HepG2 (cell line): Measurements from ENCODE around the gene ADAMTS20.

Experiments
- EED ChIP-seq: sonication (generic); formaldehyde crosslinking; IDR thresholded peaks from 2 replicates; pipeline ENCODE4 v1.5.0; 2020; ENCODE audit warnings: mild to moderate bottlenecking, missing genetic modification reagents
- EHMT2 ChIP-seq: fragments of 200-600 bp; sonication (generic); IDR thresholded peaks from 2 replicates; pipeline ENCODE4 v1.7.0; 2017; ENCODE audit warnings: antibody characterized with exemption, low read depth, low read length, borderline replicate concordance
- EP300 ChIP-seq, 3 experiments: sonication (generic) in 1 of 3; formaldehyde crosslinking in 1 of 3; IDR thresholded peaks; 2 replicates each; pipeline versions ENCODE4 v1.5.1 to v1.6.1; 2011 to 2020; ENCODE audit warnings: low read depth in 2 of 3, low read length in 2 of 3, borderline replicate concordance in 1 of 3, improper control_type of control experiment in 1 of 3, mild to moderate bottlenecking in 1 of 3, missing genetic modification reagents in 1 of 3, moderate library complexity in 1 of 3
- HMG20B ChIP-seq: conservative IDR thresholded peaks from 2 replicates; pipeline ENCODE4 v1.6.1; 2016; ENCODE audit warnings: missing genetic modification reagents, missing compliant biosample characterization
- ISL2 ChIP-seq: sonication (generic); formaldehyde crosslinking; IDR thresholded peaks from 2 replicates; pipeline ENCODE4 v1.5.0; 2020; ENCODE audit warnings: missing genetic modification reagents
- KAT2B ChIP-seq: fragments of 150-350 bp; IDR thresholded peaks from 2 replicates; pipeline ENCODE4 v1.6.1; 2014; ENCODE audit warnings: low read depth, low read length, borderline replicate concordance
- POLR2A ChIP-seq, 2 experiments: IDR thresholded peaks; 2 replicates each; pipeline ENCODE4 v1.6.1; 2011; ENCODE audit warnings: low read depth in 2 of 2, low read length in 2 of 2, mild to moderate bottlenecking in 1 of 2, moderate library complexity in 1 of 2; ENCODE audit not compliant: insufficient read depth in 1 of 2
- SRF ChIP-seq: IDR thresholded peaks from 2 replicates; pipeline ENCODE4 v1.6.1; 2011; ENCODE audit warnings: mild to moderate bottlenecking, low read depth, low read length, moderate library complexity
- TARDBP ChIP-seq: sonication (generic); formaldehyde crosslinking; IDR thresholded peaks from 2 replicates; pipeline ENCODE4 v1.8.0; 2022; ENCODE audit warnings: mild to moderate bottlenecking, missing genetic modification reagents
- ZNF598 ChIP-seq: sonication (generic); formaldehyde crosslinking; IDR thresholded peaks from 2 replicates; pipeline ENCODE4 v1.5.1; 2020; ENCODE audit warnings: mild to moderate bottlenecking, missing genetic modification reagents, borderline replicate concordance
- TF ChIP-seq, protein P1 (sequence below), 2 experiments: IDR thresholded peaks; 2 replicates each; pipeline ENCODE4 v1.6.1; 2011 to 2012; ENCODE audit warnings: low read length in 2 of 2, borderline replicate concordance in 1 of 2, low read depth in 1 of 2, mild to moderate bottlenecking in 1 of 2, moderate library complexity in 1 of 2
- TF ChIP-seq, protein P2 (sequence below): sonication (generic); formaldehyde crosslinking; IDR thresholded peaks from 2 replicates; pipeline ENCODE4 v1.5.0; 2020; ENCODE audit warnings: mild to moderate bottlenecking, missing genetic modification reagents, moderate library complexity

DNA sequence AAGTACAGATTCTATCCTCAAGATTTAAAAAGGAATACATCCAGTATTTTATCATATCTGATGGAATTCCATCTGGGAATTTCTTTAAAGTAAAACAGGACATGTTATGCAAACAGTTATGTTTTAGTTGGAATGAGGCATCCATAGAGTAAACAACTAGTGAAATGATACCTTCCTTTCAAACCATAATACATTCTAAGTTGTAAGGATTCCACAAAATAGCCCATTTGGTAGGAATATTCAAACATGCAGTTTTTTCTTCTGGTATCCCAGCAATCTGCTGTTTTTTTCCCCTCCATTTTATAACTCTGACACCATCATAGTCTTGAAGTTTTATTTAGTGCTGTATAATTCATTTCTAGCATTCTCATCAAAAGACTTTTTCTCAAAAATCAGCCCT, 149.6 kb downstream of the ADAMTS20 start:
- TF ChIP-seq KAT2B (no peak), POLR2A (IDR thresholded peaks at IDR 0.05; ENCODE audit: insufficient read depth in 1 of 2, low read depth in 2 of 2, low read length in 2 of 2) (no peak), TARDBP (CRISPR knock-in tag) (no peak), ISL2 (no peak), ZNF598 (CRISPR knock-in tag) (no peak), SRF (no peak), EP300 (IDR thresholded peaks at IDR 0.05; ENCODE audit: low read depth in 2 of 2, low read length in 2 of 2) (no peak), EP300 (CRISPR knock-in tag; IDR thresholded peaks at IDR 0.05; ENCODE audit: borderline replicate concordance) (no peak), EHMT2 (no peak), HMG20B (CRISPR knock-in tag) (no peak), EED (CRISPR knock-in tag) (no peak)
- TF ChIP-seq, protein P1, sequence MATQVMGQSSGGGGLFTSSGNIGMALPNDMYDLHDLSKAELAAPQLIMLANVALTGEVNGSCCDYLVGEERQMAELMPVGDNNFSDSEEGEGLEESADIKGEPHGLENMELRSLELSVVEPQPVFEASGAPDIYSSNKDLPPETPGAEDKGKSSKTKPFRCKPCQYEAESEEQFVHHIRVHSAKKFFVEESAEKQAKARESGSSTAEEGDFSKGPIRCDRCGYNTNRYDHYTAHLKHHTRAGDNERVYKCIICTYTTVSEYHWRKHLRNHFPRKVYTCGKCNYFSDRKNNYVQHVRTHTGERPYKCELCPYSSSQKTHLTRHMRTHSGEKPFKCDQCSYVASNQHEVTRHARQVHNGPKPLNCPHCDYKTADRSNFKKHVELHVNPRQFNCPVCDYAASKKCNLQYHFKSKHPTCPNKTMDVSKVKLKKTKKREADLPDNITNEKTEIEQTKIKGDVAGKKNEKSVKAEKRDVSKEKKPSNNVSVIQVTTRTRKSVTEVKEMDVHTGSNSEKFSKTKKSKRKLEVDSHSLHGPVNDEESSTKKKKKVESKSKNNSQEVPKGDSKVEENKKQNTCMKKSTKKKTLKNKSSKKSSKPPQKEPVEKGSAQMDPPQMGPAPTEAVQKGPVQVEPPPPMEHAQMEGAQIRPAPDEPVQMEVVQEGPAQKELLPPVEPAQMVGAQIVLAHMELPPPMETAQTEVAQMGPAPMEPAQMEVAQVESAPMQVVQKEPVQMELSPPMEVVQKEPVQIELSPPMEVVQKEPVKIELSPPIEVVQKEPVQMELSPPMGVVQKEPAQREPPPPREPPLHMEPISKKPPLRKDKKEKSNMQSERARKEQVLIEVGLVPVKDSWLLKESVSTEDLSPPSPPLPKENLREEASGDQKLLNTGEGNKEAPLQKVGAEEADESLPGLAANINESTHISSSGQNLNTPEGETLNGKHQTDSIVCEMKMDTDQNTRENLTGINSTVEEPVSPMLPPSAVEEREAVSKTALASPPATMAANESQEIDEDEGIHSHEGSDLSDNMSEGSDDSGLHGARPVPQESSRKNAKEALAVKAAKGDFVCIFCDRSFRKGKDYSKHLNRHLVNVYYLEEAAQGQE (IDR thresholded peaks at IDR 0.05; ENCODE audit: borderline replicate concordance in 1 of 2, low read depth in 1 of 2, low read length in 2 of 2): no peak
- TF ChIP-seq, protein P2, sequence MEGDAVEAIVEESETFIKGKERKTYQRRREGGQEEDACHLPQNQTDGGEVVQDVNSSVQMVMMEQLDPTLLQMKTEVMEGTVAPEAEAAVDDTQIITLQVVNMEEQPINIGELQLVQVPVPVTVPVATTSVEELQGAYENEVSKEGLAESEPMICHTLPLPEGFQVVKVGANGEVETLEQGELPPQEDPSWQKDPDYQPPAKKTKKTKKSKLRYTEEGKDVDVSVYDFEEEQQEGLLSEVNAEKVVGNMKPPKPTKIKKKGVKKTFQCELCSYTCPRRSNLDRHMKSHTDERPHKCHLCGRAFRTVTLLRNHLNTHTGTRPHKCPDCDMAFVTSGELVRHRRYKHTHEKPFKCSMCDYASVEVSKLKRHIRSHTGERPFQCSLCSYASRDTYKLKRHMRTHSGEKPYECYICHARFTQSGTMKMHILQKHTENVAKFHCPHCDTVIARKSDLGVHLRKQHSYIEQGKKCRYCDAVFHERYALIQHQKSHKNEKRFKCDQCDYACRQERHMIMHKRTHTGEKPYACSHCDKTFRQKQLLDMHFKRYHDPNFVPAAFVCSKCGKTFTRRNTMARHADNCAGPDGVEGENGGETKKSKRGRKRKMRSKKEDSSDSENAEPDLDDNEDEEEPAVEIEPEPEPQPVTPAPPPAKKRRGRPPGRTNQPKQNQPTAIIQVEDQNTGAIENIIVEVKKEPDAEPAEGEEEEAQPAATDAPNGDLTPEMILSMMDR (CRISPR knock-in tag): no peak
